DND-41 (cell line): Measurements from ENCODE around the gene SEMA3A.

Source experiments
- ATAC-seq: fragments of 200-7000 bp; cut with Tn5 transposase; 3 replicates; pipeline ENCODE4 v1.9.1; 2021; ENCODE audit warnings: low read depth; ENCODE audit not compliant: insufficient read depth
- DNase-seq: peaks from one replicate; pipeline ENCODE4 v3.0.0-alpha.2; 2020
- H2AFZ ChIP-seq: 2 replicates; pipeline ENCODE4 v1.6.0; 2012; ENCODE audit warnings: low read depth, low read length
- H3K27ac ChIP-seq: 2 replicates; pipeline ENCODE4 v1.5.1; 2012; ENCODE audit warnings: low read length, inconsistent platforms
- H3K27me3 ChIP-seq: fragments of 200-600 bp; sonication (generic); 2 replicates; pipeline ENCODE4 v1.6.0; 2012; ENCODE audit warnings: low read length, mild to moderate bottlenecking, inconsistent platforms; ENCODE audit not compliant: insufficient read depth, poor library complexity
- H3K36me3 ChIP-seq: 2 replicates; pipeline ENCODE4 v1.5.1; 2012; ENCODE audit warnings: low read length, inconsistent platforms; ENCODE audit not compliant: insufficient read depth
- H3K4me1 ChIP-seq: 2 replicates; pipeline ENCODE4 v1.5.1; 2012; ENCODE audit warnings: mild to moderate bottlenecking, low read length; ENCODE audit not compliant: insufficient read depth
- H3K4me2 ChIP-seq: 2 replicates; pipeline ENCODE4 v1.6.0; 2012; ENCODE audit warnings: mild to moderate bottlenecking, moderate library complexity, low read length, inconsistent platforms; ENCODE audit not compliant: insufficient read depth
- H3K4me3 ChIP-seq, 2 experiments: fragments of 200-600 bp in 1 of 2; shearing (Covaris generic) in 1 of 2; 2 replicates each; pipeline ENCODE4 v1.5.1; 2012 to 2016; ENCODE audit warnings: inconsistent platforms in 2 of 2, low read length in 2 of 2, mild to moderate bottlenecking in 2 of 2, low read depth in 1 of 2, moderate library complexity in 1 of 2
- H3K79me2 ChIP-seq: 2 replicates; pipeline ENCODE4 v1.6.0; 2012; ENCODE audit warnings: low read length, inconsistent platforms; ENCODE audit not compliant: insufficient read depth
- H3K9ac ChIP-seq: 2 replicates; pipeline ENCODE4 v1.6.0; 2012; ENCODE audit warnings: low read depth, mild to moderate bottlenecking, inconsistent platforms, low read length, moderate library complexity
- H3K9me3 ChIP-seq: 2 replicates; pipeline ENCODE4 v1.5.1; 2012; ENCODE audit warnings: low read length, moderate library complexity, mild to moderate bottlenecking, inconsistent platforms; ENCODE audit not compliant: insufficient read depth, severe bottlenecking
- H4K20me1 ChIP-seq: 2 replicates; pipeline ENCODE4 v1.6.0; 2012; ENCODE audit warnings: low read length; ENCODE audit not compliant: insufficient read depth
- EZH2 ChIP-seq: IDR thresholded peaks from 3 replicates; pipeline ENCODE4 v1.6.1; 2012; ENCODE audit warnings: borderline replicate concordance, low read depth, mild to moderate bottlenecking, moderate library complexity, low read length, inconsistent platforms; ENCODE audit not compliant: severe bottlenecking
- TF ChIP-seq, protein P1 (sequence below): IDR thresholded peaks from 2 replicates; pipeline ENCODE4 v1.5.1; 2012; ENCODE audit warnings: borderline replicate concordance, low read length, moderate library complexity, mild to moderate bottlenecking; ENCODE audit not compliant: poor library complexity, severe bottlenecking; ENCODE audit errors: extremely low read depth

Gene SEMA3A

GRCh38 chr7:84017651-84018050 is 176.9 kb downstream of the SEMA3A start:
- Histone ChIP-seq H3K9me3 (no peaks in the 10 kb centered on the region), H3K4me2 (no peak overlapping the region), H3K4me3 (no peak overlapping the region), H2AFZ (no peak overlapping the region), H3K36me3 (no peaks in the 10 kb centered on the region), H3K79me2 (no peaks in the 10 kb centered on the region), H3K27ac (no peak overlapping the region), H3K4me1 (no peaks in the 10 kb centered on the region), H4K20me1 (no peaks in the 10 kb centered on the region), H3K9ac (no peak overlapping the region), H3K27me3 (no peaks in the 10 kb centered on the region)
- DNase-seq (no peak), ATAC-seq (no peak)
- no peak for TF ChIP-seq EZH2
- TF ChIP-seq, protein P1, sequence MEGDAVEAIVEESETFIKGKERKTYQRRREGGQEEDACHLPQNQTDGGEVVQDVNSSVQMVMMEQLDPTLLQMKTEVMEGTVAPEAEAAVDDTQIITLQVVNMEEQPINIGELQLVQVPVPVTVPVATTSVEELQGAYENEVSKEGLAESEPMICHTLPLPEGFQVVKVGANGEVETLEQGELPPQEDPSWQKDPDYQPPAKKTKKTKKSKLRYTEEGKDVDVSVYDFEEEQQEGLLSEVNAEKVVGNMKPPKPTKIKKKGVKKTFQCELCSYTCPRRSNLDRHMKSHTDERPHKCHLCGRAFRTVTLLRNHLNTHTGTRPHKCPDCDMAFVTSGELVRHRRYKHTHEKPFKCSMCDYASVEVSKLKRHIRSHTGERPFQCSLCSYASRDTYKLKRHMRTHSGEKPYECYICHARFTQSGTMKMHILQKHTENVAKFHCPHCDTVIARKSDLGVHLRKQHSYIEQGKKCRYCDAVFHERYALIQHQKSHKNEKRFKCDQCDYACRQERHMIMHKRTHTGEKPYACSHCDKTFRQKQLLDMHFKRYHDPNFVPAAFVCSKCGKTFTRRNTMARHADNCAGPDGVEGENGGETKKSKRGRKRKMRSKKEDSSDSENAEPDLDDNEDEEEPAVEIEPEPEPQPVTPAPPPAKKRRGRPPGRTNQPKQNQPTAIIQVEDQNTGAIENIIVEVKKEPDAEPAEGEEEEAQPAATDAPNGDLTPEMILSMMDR, result no peak

- Histone ChIP-seq H2AFZ (no peak overlapping the region), H3K4me3 (no peak overlapping the region), H3K27ac (no peak overlapping the region), H4K20me1 (no peaks in the 10 kb centered on the region), H3K79me2 (no peaks in the 10 kb centered on the region), H3K4me2 (no peak overlapping the region), H3K4me1 (no peaks in the 10 kb centered on the region), H3K36me3 (no peaks in the 10 kb centered on the region), H3K27me3 (no peaks in the 10 kb centered on the region), H3K9me3 (no peaks in the 10 kb centered on the region), H3K9ac (no peak overlapping the region)
- TF ChIP-seq, protein P1, result no peak
- no peak for TF ChIP-seq EZH2
- DNase-seq (peak; percentile 20), ATAC-seq (0 out of 3 replicates have a peak, but pooled peaks have one; percentile 48)
Observed at GRCh38 chr7:84013616-84014240, 180.9 kb downstream of the SEMA3A start.

DNA sequence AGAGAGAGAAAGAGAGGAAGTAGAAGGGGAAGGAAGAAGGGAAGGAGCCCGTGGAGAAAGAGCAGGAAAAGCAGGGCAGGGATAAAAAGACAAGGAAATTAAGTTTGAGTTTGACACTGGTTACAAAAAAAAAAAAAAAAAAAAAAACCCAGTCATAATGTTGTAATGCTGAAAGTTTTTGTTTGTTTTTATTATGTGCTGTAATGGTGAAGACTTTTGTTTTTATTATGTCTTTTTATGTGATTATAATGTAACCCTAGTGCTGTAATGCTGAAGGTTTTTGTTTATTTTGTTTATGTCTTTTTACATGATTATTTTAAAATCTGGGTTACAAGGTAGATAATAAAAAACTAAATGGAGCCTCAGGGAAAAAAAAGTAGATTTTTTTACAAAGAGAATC is 184.8 kb downstream of the SEMA3A start:
- no peak overlapping the region for H3K27ac ChIP-seq
- no peaks in the 10 kb centered on the region for H3K36me3 ChIP-seq
- no peaks in the 10 kb centered on the region for H3K9me3 ChIP-seq
- no peaks in the 10 kb centered on the region for H3K27me3 ChIP-seq
- ATAC-seq, result no peak
- H3K79me2 ChIP-seq, result no peaks in the 10 kb centered on the region
- no peaks in the 10 kb centered on the region for H4K20me1 ChIP-seq
- H3K4me1 ChIP-seq, result no peaks in the 10 kb centered on the region
- no peak for TF ChIP-seq EZH2
- TF ChIP-seq, protein P1, result no peak
- H3K9ac ChIP-seq, result no peak overlapping the region
- no peak for DNase-seq
- no peak overlapping the region for H3K4me2 ChIP-seq
- no peak overlapping the region for H3K4me3 ChIP-seq
- H2AFZ ChIP-seq, result no peak overlapping the region
